HEK293 (cell line): ENCODE data around the gene STARD13.

ENCODE experiments used
- CTCF ChIP-seq: fragments of 450-650 bp; formaldehyde crosslinking; IDR thresholded peaks from 2 replicates; pipeline ENCODE4 v1.5.1; 2016; ENCODE audit warnings: missing biosample characterization, missing genetic modification characterization
- GLI4 ChIP-seq: fragments of 450-650 bp; formaldehyde crosslinking; IDR thresholded peaks from 2 replicates; pipeline ENCODE4 v1.5.1; 2016; ENCODE audit warnings: missing biosample characterization, missing genetic modification characterization
- GLIS2 ChIP-seq: fragments of 450-650 bp; formaldehyde crosslinking; IDR thresholded peaks from 2 replicates; pipeline ENCODE4 v1.5.1; 2016; ENCODE audit warnings: missing biosample characterization, missing genetic modification characterization
- MEIS1 ChIP-seq: sonication (generic); formaldehyde crosslinking; IDR thresholded peaks from 2 replicates; pipeline ENCODE4 v1.8.1; 2022; ENCODE audit warnings: missing genetic modification reagents, mild to moderate bottlenecking, borderline replicate concordance
- ZNF335 ChIP-seq: fragments of 450-650 bp; formaldehyde crosslinking; conservative IDR thresholded peaks from 2 replicates; pipeline ENCODE4 v1.5.1; 2016; ENCODE audit warnings: missing biosample characterization, missing genetic modification characterization
- ZNF544 ChIP-seq: fragments of 450-650 bp; formaldehyde crosslinking; IDR thresholded peaks from 2 replicates; pipeline ENCODE4 v1.5.0; 2017; ENCODE audit warnings: missing biosample characterization, missing genetic modification characterization

GRCh38 chr13:33262594-33262993 is 23.0 kb downstream of the STARD13 start:
- TF ChIP-seq CTCF (tag by site-specific recombination): no peak
- no peak for TF ChIP-seq MEIS1 (CRISPR knock-in tag)
- no peak for TF ChIP-seq GLI4
- no peak for TF ChIP-seq ZNF335
- no peak for TF ChIP-seq GLIS2 (tag by site-specific recombination)
- TF ChIP-seq ZNF544 (tag by site-specific recombination): no peak
